Measurements from ENCODE around the gene SPTAN1. TPM values are rescaled to one million over a fixed set of nuclear protein-coding genes. Genes with fewer than 3 reads are reported as not detected.

The SPTAN1 gene
- total RNA-seq, 1 donor from 2014 or later = 687 TPM

DNA sequence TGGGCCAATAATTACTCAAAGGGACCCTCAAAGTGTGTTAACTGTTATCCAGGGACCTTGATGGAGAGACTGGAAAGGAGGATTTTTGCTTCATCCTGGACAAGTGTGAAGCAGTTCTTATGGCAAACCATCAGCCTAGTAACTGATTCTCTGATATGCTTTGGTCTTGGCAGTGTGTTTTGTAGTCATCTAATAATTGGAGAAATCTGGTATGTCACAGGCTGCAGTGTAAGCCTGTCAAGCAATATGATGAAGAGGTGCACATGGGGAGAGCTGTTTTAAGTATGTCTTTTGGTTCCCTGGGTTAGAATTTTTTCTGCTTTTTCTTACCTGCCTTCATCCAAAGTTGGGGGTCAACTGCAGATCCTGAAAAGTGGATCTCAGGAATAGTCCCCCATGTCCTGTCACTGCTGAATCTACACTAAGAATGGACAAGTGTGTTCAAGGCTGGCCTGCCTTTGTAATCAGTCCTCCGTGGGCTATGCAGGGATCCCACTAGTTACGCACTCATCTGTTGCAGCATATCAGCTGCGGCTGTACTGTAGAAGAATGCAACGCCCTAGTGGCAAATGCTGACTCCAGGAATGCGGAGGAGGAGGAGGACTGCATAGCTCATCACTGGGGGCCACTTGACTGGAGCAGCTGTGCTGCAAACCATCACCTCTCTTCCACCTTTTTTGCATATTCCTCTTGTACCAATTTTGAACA, 1.9 kb downstream of the SPTAN1 start:
- H3K27ac ChIP-seq = peak overlapping the region; percentile 96 to 98
- DNase-seq (ENCODE audit: low spot score in 2 of 2) = peak in 1 of 2 donors; percentile 84
- peak overlapping the region; percentile 94 to 96 for H3K4me3 ChIP-seq
- TF ChIP-seq, protein P1, sequence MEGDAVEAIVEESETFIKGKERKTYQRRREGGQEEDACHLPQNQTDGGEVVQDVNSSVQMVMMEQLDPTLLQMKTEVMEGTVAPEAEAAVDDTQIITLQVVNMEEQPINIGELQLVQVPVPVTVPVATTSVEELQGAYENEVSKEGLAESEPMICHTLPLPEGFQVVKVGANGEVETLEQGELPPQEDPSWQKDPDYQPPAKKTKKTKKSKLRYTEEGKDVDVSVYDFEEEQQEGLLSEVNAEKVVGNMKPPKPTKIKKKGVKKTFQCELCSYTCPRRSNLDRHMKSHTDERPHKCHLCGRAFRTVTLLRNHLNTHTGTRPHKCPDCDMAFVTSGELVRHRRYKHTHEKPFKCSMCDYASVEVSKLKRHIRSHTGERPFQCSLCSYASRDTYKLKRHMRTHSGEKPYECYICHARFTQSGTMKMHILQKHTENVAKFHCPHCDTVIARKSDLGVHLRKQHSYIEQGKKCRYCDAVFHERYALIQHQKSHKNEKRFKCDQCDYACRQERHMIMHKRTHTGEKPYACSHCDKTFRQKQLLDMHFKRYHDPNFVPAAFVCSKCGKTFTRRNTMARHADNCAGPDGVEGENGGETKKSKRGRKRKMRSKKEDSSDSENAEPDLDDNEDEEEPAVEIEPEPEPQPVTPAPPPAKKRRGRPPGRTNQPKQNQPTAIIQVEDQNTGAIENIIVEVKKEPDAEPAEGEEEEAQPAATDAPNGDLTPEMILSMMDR (IDR thresholded peaks at IDR 0.05) = no peak
- no peaks in the 10 kb centered on the region for H3K36me3 ChIP-seq
- peaks cover 13 to 61% of the 10 kb centered on the region in 2 donors for H3K4me1 ChIP-seq
- intact Hi-C loops (cut with DNase I) = loop anchor here (5.0 kb wide), 1 partner anchor 182 kb away; the partner anchor contains the start of gene URM1
- no peaks in the 10 kb centered on the region for H3K9me3 ChIP-seq
- no peaks in the 10 kb centered on the region for H3K27me3 ChIP-seq

DNA sequence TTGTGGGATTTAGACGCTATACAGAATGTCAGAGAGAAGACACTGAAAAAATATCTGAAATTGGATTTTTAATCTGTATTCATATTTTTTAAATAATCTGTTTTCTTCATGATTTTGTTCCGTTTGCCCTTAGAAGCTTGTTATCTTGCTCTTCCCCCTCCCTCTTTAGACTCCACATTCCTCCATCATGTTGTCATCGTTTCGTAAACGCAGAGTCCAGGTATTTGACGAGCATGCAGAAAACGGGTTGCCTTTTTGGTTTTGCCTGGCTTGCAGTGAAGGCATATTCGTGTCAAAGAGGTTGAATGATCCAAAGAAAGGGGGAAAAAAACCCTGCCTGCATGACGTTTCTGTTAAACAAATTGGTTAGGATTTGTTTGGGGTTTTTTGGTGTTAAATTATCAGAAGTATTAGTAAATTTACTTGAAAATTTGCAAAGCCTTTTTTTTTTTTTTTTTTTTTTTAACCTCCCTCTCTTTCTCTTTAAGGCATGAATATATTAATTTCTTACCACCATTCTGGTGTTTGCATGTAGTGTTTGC, 2.9 kb downstream of the SPTAN1 start:
- no peaks in the 10 kb centered on the region for H3K9me3 ChIP-seq
- peak overlapping the region; percentile 96 to 98 for H3K27ac ChIP-seq
- H3K36me3 ChIP-seq = no peaks in the 10 kb centered on the region
- intact Hi-C loops (cut with DNase I) = no loop called here
- DNase-seq (ENCODE audit: low spot score in 2 of 2) = no peak
- H3K4me3 ChIP-seq = peak overlapping the region; percentile 94 to 96
- no peaks in the 10 kb centered on the region for H3K27me3 ChIP-seq
- TF ChIP-seq, protein P1 (IDR thresholded peaks at IDR 0.05) = no peak
- H3K4me1 ChIP-seq = peaks cover 13 to 62% of the 10 kb centered on the region in 2 donors

DNA sequence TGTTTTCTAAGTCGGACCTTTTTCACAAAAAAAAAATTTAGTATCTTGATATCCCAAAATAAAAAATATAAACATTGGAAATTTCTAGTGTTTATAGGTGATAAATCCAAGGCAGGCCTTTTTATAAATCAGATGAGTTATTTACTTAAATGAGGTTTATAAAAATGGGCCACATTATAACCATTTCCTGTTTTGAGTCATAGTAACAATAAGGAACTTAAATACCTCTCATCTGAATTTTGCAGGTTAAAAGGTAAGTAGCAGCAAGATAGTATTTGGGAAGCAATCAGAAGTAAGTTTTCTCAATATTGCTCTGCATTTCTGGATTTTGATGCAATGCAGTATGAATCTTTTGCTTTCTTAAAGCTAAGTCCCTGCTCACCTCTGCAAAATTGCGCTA, 3.9 kb downstream of the SPTAN1 start:
- peaks cover 13 to 55% of the 10 kb centered on the region in 2 donors for H3K4me1 ChIP-seq
- TF ChIP-seq, protein P1 (IDR thresholded peaks at IDR 0.05) = no peak
- H3K36me3 ChIP-seq = no peaks in the 10 kb centered on the region
- DNase-seq (ENCODE audit: low spot score in 2 of 2) = no peak
- H3K27me3 ChIP-seq = no peaks in the 10 kb centered on the region
- no peak overlapping the region for H3K4me3 ChIP-seq
- intact Hi-C loops (cut with DNase I) = no loop called here
- H3K9me3 ChIP-seq = no peaks in the 10 kb centered on the region
- no peak overlapping the region for H3K27ac ChIP-seq

DNA sequence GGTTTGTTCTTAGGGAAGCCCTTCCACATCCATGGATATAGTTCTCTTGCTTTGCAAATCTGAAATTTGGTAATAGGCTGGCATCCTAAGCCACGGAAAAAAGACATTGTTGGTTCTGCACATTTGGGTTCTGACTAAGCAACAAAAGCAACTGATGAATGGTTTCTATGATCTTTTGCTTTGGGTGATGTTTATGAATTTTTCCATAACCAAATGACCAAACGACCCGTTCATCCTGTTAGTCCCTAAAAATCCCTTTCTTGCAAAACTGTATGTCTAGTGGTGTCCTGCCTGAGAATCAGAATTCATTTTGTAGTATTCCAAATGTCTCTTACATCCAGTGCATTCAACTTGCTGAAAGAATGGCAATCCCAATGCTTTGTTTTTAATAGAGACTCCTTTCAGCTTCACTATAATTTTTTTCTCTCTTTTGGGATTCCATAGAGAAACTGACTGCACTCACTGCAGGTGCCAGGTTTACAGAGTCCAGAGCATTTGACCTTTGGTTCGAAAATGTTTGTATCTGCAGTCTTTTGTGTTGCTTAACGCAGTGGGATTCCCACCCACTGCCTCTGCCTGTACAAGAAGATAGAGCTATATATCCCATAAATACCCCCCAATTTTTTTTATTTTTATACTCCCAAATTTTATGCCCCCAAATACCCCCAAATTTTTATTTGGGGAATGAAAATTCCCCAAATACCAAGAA, 4.7 kb downstream of the SPTAN1 start:
- TF ChIP-seq, protein P1 (IDR thresholded peaks at IDR 0.05) = no peak
- Histone ChIP-seq H3K4me3 (no peak overlapping the region), H3K36me3 (peaks cover 0 to under 1% of the 10 kb centered on the region in 2 donors), H3K9me3 (no peaks in the 10 kb centered on the region), H3K27me3 (no peaks in the 10 kb centered on the region), H3K4me1 (peaks cover 13 to 54% of the 10 kb centered on the region in 2 donors), H3K27ac (no peak overlapping the region)
- intact Hi-C loops (cut with DNase I) = no loop called here
- no peak for DNase-seq (ENCODE audit: low spot score in 2 of 2)

DNA sequence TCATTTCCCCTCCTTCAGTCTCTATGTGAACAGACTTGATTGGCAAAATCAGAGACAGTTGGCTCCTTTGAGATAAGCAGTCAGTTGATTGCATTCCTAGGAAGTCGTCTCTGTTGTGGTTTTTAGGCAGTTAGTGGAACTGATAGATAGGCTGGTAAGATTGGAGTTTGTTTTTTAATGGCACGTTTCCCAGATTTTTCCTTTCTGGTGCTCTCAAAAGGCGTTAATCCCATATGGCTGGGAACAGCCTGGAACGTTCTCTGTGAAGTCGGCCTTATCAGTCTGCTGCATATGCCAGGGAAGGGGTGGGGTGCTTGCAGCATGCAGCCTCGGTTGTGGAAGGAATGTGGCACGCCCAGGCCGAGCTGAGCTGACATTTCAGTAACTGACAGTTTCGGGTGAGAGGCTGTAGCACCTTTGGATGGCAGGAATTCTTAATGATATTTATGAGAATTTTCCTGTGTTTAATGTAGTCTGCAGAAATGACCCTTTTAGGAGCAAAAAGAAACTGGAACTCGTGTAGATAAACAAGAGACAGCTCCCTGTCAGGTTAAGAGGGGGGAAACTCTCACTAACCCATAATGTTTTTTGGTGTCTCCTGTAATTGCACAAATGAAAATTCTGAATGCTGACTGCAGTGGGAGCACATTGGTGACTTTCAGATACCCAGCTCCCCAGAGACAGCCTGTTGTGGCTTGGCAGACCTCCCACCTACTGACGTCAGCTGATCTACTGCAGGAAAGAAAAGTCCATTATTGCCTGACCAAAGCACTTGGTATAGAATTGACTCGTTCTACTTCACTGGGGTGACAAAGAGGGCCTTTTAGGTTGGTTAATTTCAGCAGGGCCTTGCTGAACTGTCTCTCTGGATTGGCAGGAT, 6.3 kb downstream of the SPTAN1 start:
- H3K4me3 ChIP-seq = peak overlapping the region; percentile 34 to 45
- H3K9me3 ChIP-seq = no peaks in the 10 kb centered on the region
- peak; percentile 52 to 90 for DNase-seq (ENCODE audit: low spot score in 2 of 2)
- TF ChIP-seq, protein P1 (IDR thresholded peaks at IDR 0.05) = no peak
- H3K36me3 ChIP-seq = peaks cover 0 to 4% of the 10 kb centered on the region in 2 donors
- intact Hi-C loops (cut with DNase I) = no loop called here
- H3K27ac ChIP-seq = peak overlapping the region; percentile 55 to 67
- no peaks in the 10 kb centered on the region for H3K27me3 ChIP-seq
- peaks cover 13 to 60% of the 10 kb centered on the region in 2 donors for H3K4me1 ChIP-seq

Measured in ascending aorta (tissue), 2 donors.